Right lobe of liver (tissue), 4 donors: Measurements from ENCODE around the gene TCAIM.

Source experiments
- CTCF ChIP-seq, 4 donors: fragments of 200-600 bp in 3 of 4; fragments of 450-650 bp in 1 of 4; IDR thresholded peaks; one replicate each; pipeline versions ENCODE4 v1.5.1 to v1.8.0; 2016 to 2022; ENCODE audit warnings: antibody characterized with exemption in 4 of 4, mild to moderate bottlenecking in 2 of 4
- POLR2A ChIP-seq: fragments of 450-650 bp; IDR thresholded peaks from one replicate; pipeline ENCODE4 v1.6.1; 2017; ENCODE audit warnings: antibody characterized with exemption, mild to moderate bottlenecking
- donor health status: DM: no; HTN: no; CAD: no.
- donor health status: DM: no; HTN: no; CAD: no.
- donor health status: DM: no; HTN: yes; CAD: no.

GRCh38 chr3:44424758-44425157 lies 86.2 kb downstream of the TCAIM start:
- TF ChIP-seq CTCF (IDR thresholded peaks at IDR 0.05) = no peak
- no peak for TF ChIP-seq POLR2A
